Activated effector memory CD4-positive, alpha-beta T cell treated with anti-CD3 and anti-CD28 coated beads, Interleukin-2, amount 50 U/mL, for 16 hours (primary cell): Measurements from ENCODE around the gene SCYL1.
"Not testable (repeated sequence)": the region's sequence is repeated elsewhere in the genome, so short reads cannot be mapped to it uniquely, and the experiment has no call there.

Experiments
- DNase-seq: peaks from one replicate; pipeline ENCODE4 v3.0.0-alpha.2; 2020

SCYL1 gene

GRCh38 chr11:65555693-65556231 is 30.9 kb downstream of the SCYL1 start:
- DNase-seq: peak; percentile 75

GRCh38 chr11:65556470-65557279 is 31.8 kb downstream of the SCYL1 start:
- DNase-seq: no peak

- no peak for DNase-seq
These were observed 32.6 kb downstream of the SCYL1 start for GRCh38 chr11:65557280-65558001.

- DNase-seq: peak; percentile 81
These were observed 33.4 kb downstream of the SCYL1 start, which contains the start of gene LTBP3 for GRCh38 chr11:65558002-65558929. TSS of gene LTBP3 (minus strand) at chr11:65558359. CDS start at chr11:65557959, 400 bp downstream.

- DNase-seq: no peak
These were observed 34.1 kb downstream of the SCYL1 start for GRCh38 chr11:65558930-65559509.

GRCh38 chr11:65559535-65559934 is 34.7 kb downstream of the SCYL1 start:
- DNase-seq: no peak

GRCh38 chr11:65559951-65560537 is 35.2 kb downstream of the SCYL1 start:
- no peak for DNase-seq

GRCh38 chr11:65560555-65561418 is 35.9 kb downstream of the SCYL1 start:
- DNase-seq: no peak

GRCh38 chr11:65562020-65562419 is 37.1 kb downstream of the SCYL1 start:
- no peak for DNase-seq

GRCh38 chr11:65562788-65563187 is 37.9 kb downstream of the SCYL1 start:
- DNase-seq: no peak

- DNase-seq: no peak
These were observed 38.7 kb downstream of the SCYL1 start for GRCh38 chr11:65563601-65564000.

GRCh38 chr11:65564879-65565559 is 40.1 kb downstream of the SCYL1 start:
- DNase-seq: not testable (repeated sequence)

- DNase-seq: peak; percentile 76
These were observed 41.0 kb downstream of the SCYL1 start for GRCh38 chr11:65565624-65566453.

- no peak for DNase-seq
These were observed 44.5 kb downstream of the SCYL1 start for GRCh38 chr11:65569164-65569972.

- DNase-seq: peak; percentile 100
These were observed 45.4 kb downstream of the SCYL1 start, which contains the start of gene ZNRD2 for GRCh38 chr11:65569973-65570918. TSS of gene ZNRD2 (plus strand) at chr11:65570477. CDS start at chr11:65570492, 15 bp downstream.

- DNase-seq: no peak
These were observed 46.5 kb downstream of the SCYL1 start for GRCh38 chr11:65571420-65571819.

GRCh38 chr11:65571940-65572339 is 47.1 kb downstream of the SCYL1 start:
- DNase-seq: no peak
